ENCODE data around the gene LRMDA.

Gene LRMDA

DNA sequence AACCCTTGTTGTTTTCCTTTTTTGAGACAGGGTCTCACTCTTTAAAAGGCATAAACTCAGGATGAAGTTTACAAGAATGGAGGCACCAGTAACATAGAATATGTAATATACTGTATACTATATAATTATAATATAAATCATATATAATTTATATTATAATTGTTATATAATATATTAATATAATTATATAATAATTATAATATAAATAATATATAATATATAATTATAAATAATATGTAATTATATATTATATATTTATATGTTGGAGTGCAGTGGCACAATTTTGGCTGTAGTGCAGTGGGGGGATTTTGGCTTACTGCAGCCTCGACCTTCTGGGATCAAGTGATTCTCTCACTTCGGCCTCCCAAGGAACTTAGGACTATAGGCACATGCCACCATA lies 96.1 kb downstream of the LRMDA start:
- Mint-ChIP-seq H3K9me3 (no peaks in the 10 kb centered on the region), H3K27ac (no peak overlapping the region), H3K27me3 (peaks cover 13 to 21% of the 10 kb centered on the region in 2 donors), H3K4me1 (ENCODE audit: low read depth in 2 of 2) (no peaks in the 10 kb centered on the region), H3K4me3 (no peak overlapping the region), H3K36me3 (ENCODE audit: insufficient read depth) (no peaks in the 10 kb centered on the region)
- DNase-seq, result no peak
- ATAC-seq (replicated peaks), result no peak

DNA sequence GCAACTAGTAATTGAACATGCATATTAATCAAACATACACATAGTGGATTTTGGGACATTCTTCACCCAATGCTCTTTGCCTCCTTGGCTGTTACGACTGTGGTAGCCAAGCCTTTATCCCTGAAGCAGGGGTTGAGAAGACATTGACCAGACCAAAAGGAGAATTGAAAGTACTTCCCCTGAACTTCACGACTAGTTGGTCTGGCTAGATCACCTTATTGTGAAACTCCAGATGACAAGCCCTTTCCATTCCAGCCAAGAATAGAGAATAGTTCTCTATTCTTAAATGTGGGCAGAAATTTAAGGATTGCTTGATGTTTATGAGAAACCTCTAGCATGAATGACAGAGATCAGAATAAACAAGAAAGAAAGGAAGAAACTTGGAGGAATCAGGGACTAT lies 97.0 kb downstream of the LRMDA start:
- no peak overlapping the region for H3K4me3 Mint-ChIP-seq
- H3K36me3 Mint-ChIP-seq (ENCODE audit: insufficient read depth), result no peaks in the 10 kb centered on the region
- ATAC-seq (replicated peaks), result no peak

DNA sequence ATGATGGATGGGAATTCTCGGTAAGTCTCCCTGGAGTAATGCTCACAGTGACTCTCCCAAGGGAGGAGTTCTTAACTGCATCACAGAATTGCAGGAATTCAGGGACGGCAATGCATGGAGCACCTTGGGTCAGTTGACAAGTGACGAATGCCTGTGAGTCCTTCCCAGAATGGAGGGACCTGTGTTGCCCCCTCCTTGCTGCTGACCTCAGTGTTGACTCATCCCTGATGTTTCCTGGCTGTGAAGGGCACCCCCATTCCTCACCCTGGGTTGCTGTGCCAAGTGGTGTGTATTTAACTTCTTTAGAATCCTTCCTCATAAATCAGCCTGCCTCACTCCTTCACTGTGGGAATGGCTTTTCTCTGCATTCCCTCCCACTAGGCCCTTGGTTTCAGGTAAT lies 98.9 kb downstream of the LRMDA start:
- ATAC-seq (replicated peaks), result no peak
- H3K9me3 Mint-ChIP-seq, result peaks cover 0 to 2% of the 10 kb centered on the region in 2 donors
- H3K27ac Mint-ChIP-seq, result no peak overlapping the region
- no peaks in the 10 kb centered on the region for H3K36me3 Mint-ChIP-seq (ENCODE audit: insufficient read depth)
- H3K4me3 Mint-ChIP-seq, result no peak overlapping the region
- no peak for DNase-seq
- H3K4me1 Mint-ChIP-seq (ENCODE audit: low read depth in 2 of 2), result no peaks in the 10 kb centered on the region
- H3K27me3 Mint-ChIP-seq, result peaks cover 0 to 15% of the 10 kb centered on the region in 2 donors

More for the DNA sequence above, 97.0 kb downstream of the LRMDA start:
- H3K9me3 Mint-ChIP-seq, result no peaks in the 10 kb centered on the region
- no peaks in the 10 kb centered on the region for H3K4me1 Mint-ChIP-seq (ENCODE audit: low read depth in 2 of 2)
- H3K27me3 Mint-ChIP-seq, result peaks cover 13% of the 10 kb centered on the region in 2 donors
- DNase-seq, result no peak
- H3K27ac Mint-ChIP-seq, result no peak overlapping the region

DNA sequence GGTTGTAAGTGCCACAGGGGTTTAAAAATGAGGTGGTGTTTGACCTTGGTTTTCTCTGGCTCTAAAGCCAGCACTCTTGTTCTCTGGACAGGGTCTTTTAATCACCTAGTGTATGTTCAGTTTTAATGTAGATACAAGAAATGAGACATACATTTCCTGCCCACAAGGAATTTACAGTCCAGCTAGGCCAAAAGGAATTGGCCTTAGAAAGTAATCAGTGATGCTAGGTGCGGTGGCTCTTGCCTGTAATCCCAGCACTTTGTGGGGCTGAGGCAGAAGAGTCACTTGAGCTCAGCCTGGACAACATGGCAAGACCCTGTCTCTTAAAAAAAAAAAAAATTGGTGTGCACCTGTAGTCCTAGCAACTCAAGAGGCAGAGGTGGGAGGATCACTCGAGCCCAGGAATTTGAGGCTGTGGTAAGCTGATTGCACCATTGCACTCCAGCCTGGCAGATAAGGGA lies 100.2 kb downstream of the LRMDA start:
- Mint-ChIP-seq H3K9me3 (peaks cover 0 to 6% of the 10 kb centered on the region in 2 donors), H3K4me3 (no peak overlapping the region), H3K4me1 (ENCODE audit: low read depth in 2 of 2) (no peaks in the 10 kb centered on the region), H3K27me3 (peaks cover 0 to 23% of the 10 kb centered on the region in 2 donors), H3K27ac (no peak overlapping the region), H3K36me3 (ENCODE audit: insufficient read depth) (no peaks in the 10 kb centered on the region)
- DNase-seq (no peak), ATAC-seq (replicated peaks) (no peak)

DNA sequence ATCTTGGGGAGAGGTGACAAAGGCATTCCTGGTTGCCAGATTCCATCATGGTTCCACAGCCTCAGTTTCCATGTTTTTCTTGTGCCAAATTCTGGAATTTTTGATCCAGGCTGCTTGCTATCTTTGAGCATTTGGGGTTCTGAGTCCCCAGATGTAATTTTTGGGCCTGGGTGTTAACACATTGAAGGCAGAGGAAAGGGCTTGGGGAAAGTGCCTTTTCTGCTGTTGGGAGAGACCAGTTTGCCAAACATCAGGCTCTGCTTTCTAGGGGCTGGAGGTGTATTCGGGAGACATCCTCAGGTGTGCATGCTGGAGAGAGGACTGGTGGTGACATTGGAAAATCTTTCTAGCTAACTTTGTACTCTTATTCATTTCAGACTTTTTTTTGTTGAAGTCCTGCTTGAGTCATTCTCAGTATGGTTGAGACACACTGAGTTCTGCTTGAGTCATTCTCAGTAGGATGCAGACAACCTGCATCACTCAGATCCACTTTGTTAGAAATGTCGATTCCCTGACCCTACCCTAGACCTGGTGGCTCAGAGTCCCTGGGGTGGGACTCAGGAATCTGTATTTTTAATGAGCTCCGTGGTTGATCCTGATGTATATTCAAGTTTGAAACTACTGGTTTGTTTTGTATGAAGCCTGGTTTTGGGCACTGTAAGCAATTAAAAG lies 101.0 kb downstream of the LRMDA start:
- H3K36me3 Mint-ChIP-seq (ENCODE audit: insufficient read depth), result no peaks in the 10 kb centered on the region
- H3K27me3 Mint-ChIP-seq, result peaks cover 0 to 23% of the 10 kb centered on the region in 2 donors
- no peak for ATAC-seq (replicated peaks)
- no peak for DNase-seq
- H3K4me3 Mint-ChIP-seq, result no peak overlapping the region
- H3K4me1 Mint-ChIP-seq (ENCODE audit: low read depth in 2 of 2), result no peaks in the 10 kb centered on the region
- H3K9me3 Mint-ChIP-seq, result peaks cover 0 to 6% of the 10 kb centered on the region in 2 donors
- no peak overlapping the region for H3K27ac Mint-ChIP-seq

DNA sequence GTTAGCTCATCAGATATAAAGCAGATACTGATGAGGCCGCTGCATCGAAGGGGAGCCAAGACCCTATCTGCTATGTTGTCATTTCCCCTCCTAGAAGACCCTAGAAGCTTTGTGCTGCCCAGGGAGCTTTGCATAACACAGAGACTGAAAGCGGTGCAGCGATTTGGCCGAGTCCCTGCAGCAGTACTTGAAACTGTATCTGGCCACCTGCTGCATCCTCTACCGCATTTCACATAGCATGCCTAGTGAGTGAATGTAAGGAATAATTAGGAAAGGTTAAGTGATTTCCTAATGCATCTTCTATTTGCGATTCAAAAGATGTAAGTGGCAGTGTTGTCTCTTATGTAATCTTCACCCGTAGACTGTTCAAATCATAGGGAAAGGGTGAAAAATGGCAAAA lies 106.7 kb downstream of the LRMDA start:
- no peaks in the 10 kb centered on the region for H3K36me3 Mint-ChIP-seq (ENCODE audit: insufficient read depth)
- no peak overlapping the region for H3K4me3 Mint-ChIP-seq
- no peak overlapping the region for H3K27ac Mint-ChIP-seq
- DNase-seq (no peak), ATAC-seq (replicated peaks) (no peak)
- peaks cover 0 to 6% of the 10 kb centered on the region in 2 donors for H3K9me3 Mint-ChIP-seq
- peaks cover 34 to 37% of the 10 kb centered on the region in 2 donors for H3K27me3 Mint-ChIP-seq
- H3K4me1 Mint-ChIP-seq (ENCODE audit: low read depth in 2 of 2), result no peaks in the 10 kb centered on the region

DNA sequence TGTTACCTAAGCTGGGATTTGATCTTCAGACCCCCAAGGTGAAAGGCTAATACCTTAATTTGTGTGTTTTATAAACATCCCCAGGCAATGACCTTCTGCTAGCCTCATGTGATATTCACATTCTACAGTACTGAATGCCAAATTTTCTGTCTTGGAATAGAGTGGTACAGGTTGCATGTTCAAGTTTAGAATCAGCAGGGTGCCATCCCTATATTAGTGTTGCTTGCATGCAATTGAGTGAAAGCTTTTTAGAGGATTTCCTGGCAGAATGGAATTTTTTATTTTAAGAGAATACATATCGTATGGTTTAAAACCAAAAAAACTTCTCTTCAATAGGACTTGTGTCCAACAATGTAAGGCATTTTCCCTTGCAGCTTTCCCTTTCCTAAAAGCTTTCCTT lies 107.3 kb downstream of the LRMDA start:
- no peaks in the 10 kb centered on the region for H3K4me1 Mint-ChIP-seq (ENCODE audit: low read depth in 2 of 2)
- H3K27ac Mint-ChIP-seq, result no peak overlapping the region
- ATAC-seq (replicated peaks), result no peak
- peaks cover 30 to 37% of the 10 kb centered on the region in 2 donors for H3K27me3 Mint-ChIP-seq
- H3K4me3 Mint-ChIP-seq, result no peak overlapping the region
- peaks cover 0 to 4% of the 10 kb centered on the region in 2 donors for H3K9me3 Mint-ChIP-seq
- DNase-seq, result no peak
- H3K36me3 Mint-ChIP-seq (ENCODE audit: insufficient read depth), result no peaks in the 10 kb centered on the region

DNA sequence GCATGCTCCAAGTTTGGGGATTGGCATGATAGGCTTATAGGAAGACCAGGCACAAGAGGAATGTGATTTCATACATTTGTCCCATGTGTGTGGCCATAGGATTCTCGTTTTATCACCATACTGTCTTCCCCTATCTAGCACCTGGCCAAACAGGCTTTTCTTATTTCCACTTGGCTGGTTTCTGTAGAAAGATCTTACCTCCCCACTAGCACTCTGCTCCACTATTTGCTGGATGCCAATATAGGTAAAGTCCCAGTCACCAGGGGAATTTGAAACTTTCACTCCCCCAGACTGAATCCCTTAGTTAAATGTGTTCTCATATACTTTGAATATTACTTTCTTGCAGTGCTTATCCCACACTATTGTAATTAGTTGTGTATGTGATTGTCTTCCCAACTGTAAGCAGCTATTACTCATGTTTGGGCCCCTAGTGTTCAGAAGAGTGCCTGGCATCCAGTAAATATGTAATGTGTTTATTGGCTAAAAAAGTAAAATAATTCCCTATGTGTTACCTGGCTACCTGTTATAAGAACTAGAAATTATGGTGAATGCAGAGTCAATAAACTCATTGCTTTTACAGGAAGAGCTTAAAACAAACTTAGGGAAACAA lies 109.0 kb downstream of the LRMDA start:
- no peak overlapping the region for H3K4me3 Mint-ChIP-seq

DNA sequence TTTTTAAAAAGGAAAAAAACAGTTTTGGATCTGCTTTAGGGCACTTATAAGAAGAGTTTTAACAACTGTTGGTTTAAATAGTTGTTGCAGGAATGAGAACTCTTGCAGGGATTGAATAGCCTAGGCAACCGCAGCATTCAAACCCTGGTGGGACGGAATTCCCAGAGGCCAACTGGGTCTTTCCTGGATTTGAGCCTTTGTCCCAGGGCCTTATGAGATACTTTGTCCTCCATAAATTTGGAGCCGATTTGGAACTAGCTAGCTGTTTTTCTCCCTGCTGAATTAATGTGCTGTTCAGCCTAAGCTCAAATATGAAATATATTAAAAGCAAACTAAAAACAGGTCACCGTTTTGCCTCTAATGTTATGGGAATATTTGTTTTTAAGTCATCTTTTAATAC lies 109.6 kb downstream of the LRMDA start:
- Mint-ChIP-seq H3K27me3 (peaks cover 30 to 41% of the 10 kb centered on the region in 2 donors), H3K27ac (no peak overlapping the region), H3K9me3 (peaks cover 0 to 3% of the 10 kb centered on the region in 2 donors), H3K4me1 (ENCODE audit: low read depth in 2 of 2) (no peaks in the 10 kb centered on the region), H3K36me3 (ENCODE audit: insufficient read depth) (no peaks in the 10 kb centered on the region), H3K4me3 (no peak overlapping the region)
- no peak for ATAC-seq (replicated peaks)
- no peak for DNase-seq

More for the DNA sequence above, 109.0 kb downstream of the LRMDA start:
- Mint-ChIP-seq H3K27me3 (peaks cover 32 to 37% of the 10 kb centered on the region in 2 donors), H3K36me3 (ENCODE audit: insufficient read depth) (no peaks in the 10 kb centered on the region), H3K9me3 (peaks cover 0 to 4% of the 10 kb centered on the region in 2 donors), H3K27ac (no peak overlapping the region), H3K4me1 (ENCODE audit: low read depth in 2 of 2) (no peaks in the 10 kb centered on the region)
- DNase-seq (no peak), ATAC-seq (replicated peaks) (no peak)

DNA sequence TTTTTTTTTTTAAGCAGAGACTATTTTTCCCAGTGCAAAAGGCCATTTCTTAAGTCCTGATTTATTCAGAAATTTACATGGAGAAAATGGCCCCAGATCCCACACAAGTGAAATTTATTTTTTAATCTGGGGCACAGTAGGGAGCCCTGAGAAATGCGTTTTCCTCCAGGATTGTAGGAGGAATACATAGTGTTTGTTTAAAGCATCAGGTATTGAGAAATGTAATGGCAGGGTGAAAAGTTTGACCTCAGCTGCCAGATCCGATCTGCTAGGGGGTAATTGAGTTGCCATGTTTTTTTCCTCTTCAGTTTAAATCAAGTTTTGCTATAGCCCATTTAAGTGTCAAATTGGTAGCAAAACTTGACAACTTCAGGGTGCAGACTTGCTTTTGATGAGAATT lies 110.0 kb downstream of the LRMDA start:
- peaks cover 26 to 43% of the 10 kb centered on the region in 2 donors for H3K27me3 Mint-ChIP-seq
- H3K36me3 Mint-ChIP-seq (ENCODE audit: insufficient read depth), result no peaks in the 10 kb centered on the region
- ATAC-seq (replicated peaks), result no peak
- H3K27ac Mint-ChIP-seq, result no peak overlapping the region
- DNase-seq, result no peak
- no peak overlapping the region for H3K4me3 Mint-ChIP-seq
- no peaks in the 10 kb centered on the region for H3K9me3 Mint-ChIP-seq
- no peaks in the 10 kb centered on the region for H3K4me1 Mint-ChIP-seq (ENCODE audit: low read depth in 2 of 2)

DNA sequence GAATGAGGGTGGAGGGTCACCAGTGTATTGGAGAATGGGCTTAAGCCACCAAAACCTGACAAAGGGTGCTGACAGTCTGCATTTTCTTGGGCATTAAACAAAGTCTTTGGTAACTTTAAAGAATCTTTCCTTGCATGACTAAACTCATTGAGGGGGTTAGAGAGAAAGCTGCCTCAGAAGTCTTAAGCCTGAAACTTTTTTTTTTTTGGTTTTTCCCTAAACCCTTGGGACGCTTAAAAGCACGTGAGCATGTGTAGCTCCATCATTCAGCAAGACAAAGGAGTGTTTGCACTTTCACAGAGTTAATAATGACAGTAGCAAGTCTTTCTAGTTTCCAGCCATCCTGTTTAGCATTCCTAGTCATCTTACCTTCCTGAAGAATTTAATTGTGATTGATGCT lies 110.7 kb downstream of the LRMDA start:
- DNase-seq, result no peak
- H3K27ac Mint-ChIP-seq, result no peak overlapping the region
- ATAC-seq (replicated peaks), result no peak
- H3K9me3 Mint-ChIP-seq, result no peaks in the 10 kb centered on the region
- H3K4me3 Mint-ChIP-seq, result no peak overlapping the region
- no peaks in the 10 kb centered on the region for H3K4me1 Mint-ChIP-seq (ENCODE audit: low read depth in 2 of 2)
- no peaks in the 10 kb centered on the region for H3K36me3 Mint-ChIP-seq (ENCODE audit: insufficient read depth)
- peaks cover 24 to 43% of the 10 kb centered on the region in 2 donors for H3K27me3 Mint-ChIP-seq

DNA sequence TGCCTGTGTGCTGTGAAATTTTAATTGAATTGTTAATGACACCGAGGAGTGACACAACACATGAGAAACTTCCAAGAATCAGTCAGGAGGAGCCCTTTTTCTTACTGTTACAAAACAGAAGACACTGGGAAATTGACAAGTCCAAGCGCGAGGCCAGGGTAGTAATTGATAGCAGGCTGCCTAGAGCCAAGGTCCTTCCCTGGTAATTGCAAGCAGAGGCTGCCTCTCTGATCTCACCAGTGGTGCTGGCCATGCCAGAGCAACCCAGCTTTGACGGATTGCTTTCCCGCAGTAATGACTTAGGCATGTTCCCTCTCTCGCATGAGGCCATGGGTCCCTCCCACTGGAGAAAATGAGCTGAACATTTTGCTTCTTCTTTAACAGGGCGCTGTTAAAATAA lies 111.5 kb downstream of the LRMDA start:
- H3K27me3 Mint-ChIP-seq, result peaks cover 24 to 41% of the 10 kb centered on the region in 2 donors
- H3K4me3 Mint-ChIP-seq, result no peak overlapping the region
- no peak for ATAC-seq (replicated peaks)
- H3K9me3 Mint-ChIP-seq, result no peaks in the 10 kb centered on the region
- H3K36me3 Mint-ChIP-seq (ENCODE audit: insufficient read depth), result no peaks in the 10 kb centered on the region
- no peak overlapping the region for H3K27ac Mint-ChIP-seq
- DNase-seq, result no peak
- no peaks in the 10 kb centered on the region for H3K4me1 Mint-ChIP-seq (ENCODE audit: low read depth in 2 of 2)

DNA sequence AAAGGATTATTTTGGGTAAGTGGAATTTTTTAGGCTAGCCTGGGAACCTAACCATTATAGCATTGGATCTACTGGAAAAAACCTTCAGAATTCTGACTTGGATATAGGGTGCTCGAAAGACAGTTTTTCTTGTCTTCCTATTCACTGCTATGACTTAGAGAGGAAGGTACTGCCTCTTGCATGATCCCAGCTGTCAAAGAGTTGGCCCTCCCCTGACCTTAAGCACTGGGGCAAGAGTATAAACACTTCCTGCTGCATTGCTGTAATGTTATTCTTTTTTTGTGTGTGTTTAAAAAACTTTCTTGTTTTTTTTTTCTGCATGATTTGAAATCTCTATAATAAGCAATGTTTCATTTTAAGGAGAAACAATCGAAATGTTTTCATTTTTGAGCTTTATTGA lies 113.0 kb downstream of the LRMDA start:
- Mint-ChIP-seq H3K9me3 (no peaks in the 10 kb centered on the region), H3K27me3 (peaks cover 24 to 27% of the 10 kb centered on the region in 2 donors), H3K36me3 (ENCODE audit: insufficient read depth) (no peaks in the 10 kb centered on the region), H3K27ac (no peak overlapping the region), H3K4me1 (ENCODE audit: low read depth in 2 of 2) (no peaks in the 10 kb centered on the region), H3K4me3 (no peak overlapping the region)
- DNase-seq, result no peak
- no peak for ATAC-seq (replicated peaks)

DNA sequence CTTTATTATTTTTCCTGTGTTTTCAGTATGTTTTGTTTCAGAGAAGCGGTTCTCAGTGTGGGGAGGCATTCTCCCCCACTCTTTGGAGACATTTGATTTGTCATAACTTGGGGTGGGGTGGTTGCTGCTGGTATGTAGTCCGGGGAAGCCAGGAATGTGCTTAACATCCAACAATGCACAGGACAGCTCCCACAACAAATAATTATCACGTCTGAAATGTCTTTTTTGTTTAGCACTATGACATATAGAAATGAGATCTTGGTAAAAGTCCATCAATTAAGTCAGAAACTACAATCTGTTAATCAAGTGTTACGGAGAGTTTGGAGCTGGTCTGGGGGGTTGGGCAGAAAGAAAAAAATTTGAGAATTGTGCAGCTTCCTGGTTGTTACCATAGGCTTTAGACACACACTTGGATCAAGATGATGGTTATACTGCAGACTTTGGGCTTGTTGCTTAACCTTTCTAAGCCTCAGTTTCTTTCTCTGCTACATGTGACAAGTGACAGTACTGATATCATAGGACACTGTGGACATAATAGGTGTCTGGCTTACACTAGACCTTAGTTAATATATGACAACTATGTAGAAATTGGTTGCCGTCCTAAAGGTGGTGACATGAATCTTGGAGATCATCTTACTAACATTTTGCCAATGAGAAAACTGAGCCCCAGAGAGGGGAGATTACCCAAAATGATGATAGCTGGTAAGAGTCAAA lies 113.7 kb downstream of the LRMDA start:
- Mint-ChIP-seq H3K27ac (no peak overlapping the region), H3K36me3 (ENCODE audit: insufficient read depth) (no peaks in the 10 kb centered on the region), H3K27me3 (peaks cover 17 to 19% of the 10 kb centered on the region in 2 donors), H3K9me3 (no peaks in the 10 kb centered on the region), H3K4me1 (ENCODE audit: low read depth in 2 of 2) (no peaks in the 10 kb centered on the region), H3K4me3 (no peak overlapping the region)
- no peak for ATAC-seq (replicated peaks)
- DNase-seq, result no peak
